PC-9 (cell line): ENCODE measurements around the gene WDR37. TPM values are rescaled to one million over a fixed set of nuclear protein-coding genes. Genes with fewer than 3 reads are reported as not detected.

Experiments
- BruUV-seq: library from RNA; stranded (reverse); fragments of 400-500 nt; replicated peaks from 2 replicates; lab custom pipeline; 2021; lab: Mats Ljungman, UMichigan
- CTCF ChIA-PET: fragments of 300-600 bp; sonication (Branson Sonifier 250); formaldehyde crosslinking; loops from one replicate; lab custom pipeline; 2022; ENCODE audit warnings: antibody characterized with exemption; lab: Charles Lee
- POLR2A ChIA-PET: fragments of 300-600 bp; sonication (Branson Sonifier 250); formaldehyde crosslinking; loops from one replicate; lab custom pipeline; 2022; ENCODE audit warnings: antibody characterized with exemption; ENCODE audit not compliant: unreplicated experiment; lab: Charles Lee
- DNase-seq, 2 experiments: peaks; one replicate each; pipeline versions ENCODE4 v3.0.0 to v3.0.0-alpha.2; 2015 to 2022; ENCODE audit warnings: mixed read lengths in 1 of 2
- H2AFZ ChIP-seq: fragments of 200-600 bp; sonication (generic); 2 replicates; pipeline ENCODE4 v1.8.1; 2017; ENCODE audit warnings: antibody characterized with exemption
- H3F3A ChIP-seq: fragments of 200-600 bp; sonication (generic); 2 replicates; pipeline ENCODE4 v1.8.1; 2017; ENCODE audit warnings: antibody characterized with exemption, mild to moderate bottlenecking, low read depth; ENCODE audit not compliant: insufficient read depth
- H3K27ac ChIP-seq: fragments of 200-600 bp; sonication (generic); 2 replicates; pipeline ENCODE4 v1.6.1; 2016; ENCODE audit warnings: mixed run types
- H3K27me3 ChIP-seq: fragments of 200-600 bp; sonication (generic); 2 replicates; pipeline ENCODE4 v1.6.1; 2016; ENCODE audit warnings: low read depth, mixed run types; ENCODE audit not compliant: insufficient read depth
- H3K36me3 ChIP-seq: fragments of 200-600 bp; sonication (generic); 2 replicates; pipeline ENCODE4 v1.6.1; 2016; ENCODE audit warnings: low read depth, mixed run types
- H3K4me1 ChIP-seq: fragments of 200-600 bp; sonication (generic); replicated peaks from 2 replicates; pipeline ENCODE4 v1.6.1; 2016; ENCODE audit warnings: mixed run types; ENCODE audit not compliant: insufficient read depth
- H3K4me2 ChIP-seq: fragments of 200-600 bp; sonication (generic); 2 replicates; pipeline ENCODE4 v1.6.1; 2017; ENCODE audit warnings: mixed run types
- H3K4me3 ChIP-seq: fragments of 200-600 bp; sonication (generic); 2 replicates; pipeline ENCODE4 v1.6.1; 2016; ENCODE audit warnings: mixed run types
- H3K79me2 ChIP-seq: fragments of 200-600 bp; sonication (generic); 2 replicates; pipeline ENCODE4 v1.6.1; 2017; ENCODE audit warnings: low read depth, mixed run types
- H3K9me2 ChIP-seq: fragments of 200-600 bp; sonication (generic); 2 replicates; pipeline ENCODE4 v1.8.1; 2017; ENCODE audit warnings: mild to moderate bottlenecking; ENCODE audit not compliant: insufficient read depth
- H3K9me3 ChIP-seq: fragments of 200-600 bp; sonication (generic); 2 replicates; pipeline ENCODE4 v1.8.1; 2016; ENCODE audit warnings: low read depth; ENCODE audit not compliant: insufficient read depth
- H4K20me1 ChIP-seq: fragments of 200-600 bp; sonication (generic); 2 replicates; pipeline ENCODE4 v1.8.1; 2017; ENCODE audit not compliant: insufficient read depth
- EZH2 ChIP-seq: fragments of 200-600 bp; sonication (generic); IDR thresholded peaks from 2 replicates; pipeline ENCODE4 v1.8.0; 2017; ENCODE audit warnings: antibody characterized with exemption, low read depth
- intact Hi-C: fragments of 100-400 bp; cut with micrococcal nuclease; formaldehyde crosslinking; loops from one replicate; pipeline ENCODE4 v1.10.0; 2022; ENCODE audit not compliant: unreplicated experiment
- total RNA-seq: library from RNA; stranded (reverse); gene quantifications from 2 replicates; pipeline ENCODE4 v1.2.3, GENCODE V29; 2021
- TF ChIP-seq, protein P1 (sequence below): fragments of 200-600 bp; sonication (generic); conservative IDR thresholded peaks from 2 replicates; pipeline ENCODE4 v1.6.1; 2017; ENCODE audit warnings: mixed run types, antibody characterized with exemption, mild to moderate bottlenecking, moderate library complexity

The WDR37 gene
- total RNA-seq, 1 experiment from 2014 or later: 12.3 TPM

- no peak overlapping the region for H3K27ac ChIP-seq
- no peak overlapping the region for H3K4me3 ChIP-seq
- H4K20me1 ChIP-seq: no peaks in the 10 kb centered on the region
- H2AFZ ChIP-seq: no peak overlapping the region
- no peak for DNase-seq
- intact Hi-C loops: no loop called here
- BruUV-seq: no TSS peak
- ChIA-PET CTCF (no interaction called here), POLR2A (no interaction called here)
- no peaks in the 10 kb centered on the region for H3K9me3 ChIP-seq
- no peak for TF ChIP-seq EZH2
- TF ChIP-seq, protein P1, sequence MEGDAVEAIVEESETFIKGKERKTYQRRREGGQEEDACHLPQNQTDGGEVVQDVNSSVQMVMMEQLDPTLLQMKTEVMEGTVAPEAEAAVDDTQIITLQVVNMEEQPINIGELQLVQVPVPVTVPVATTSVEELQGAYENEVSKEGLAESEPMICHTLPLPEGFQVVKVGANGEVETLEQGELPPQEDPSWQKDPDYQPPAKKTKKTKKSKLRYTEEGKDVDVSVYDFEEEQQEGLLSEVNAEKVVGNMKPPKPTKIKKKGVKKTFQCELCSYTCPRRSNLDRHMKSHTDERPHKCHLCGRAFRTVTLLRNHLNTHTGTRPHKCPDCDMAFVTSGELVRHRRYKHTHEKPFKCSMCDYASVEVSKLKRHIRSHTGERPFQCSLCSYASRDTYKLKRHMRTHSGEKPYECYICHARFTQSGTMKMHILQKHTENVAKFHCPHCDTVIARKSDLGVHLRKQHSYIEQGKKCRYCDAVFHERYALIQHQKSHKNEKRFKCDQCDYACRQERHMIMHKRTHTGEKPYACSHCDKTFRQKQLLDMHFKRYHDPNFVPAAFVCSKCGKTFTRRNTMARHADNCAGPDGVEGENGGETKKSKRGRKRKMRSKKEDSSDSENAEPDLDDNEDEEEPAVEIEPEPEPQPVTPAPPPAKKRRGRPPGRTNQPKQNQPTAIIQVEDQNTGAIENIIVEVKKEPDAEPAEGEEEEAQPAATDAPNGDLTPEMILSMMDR: no peak
- no peaks in the 10 kb centered on the region for H3K9me2 ChIP-seq
- H3K36me3 ChIP-seq: no peaks in the 10 kb centered on the region
- H3K4me1 ChIP-seq: no peaks in the 10 kb centered on the region
- no peaks in the 10 kb centered on the region for H3F3A ChIP-seq
- no peaks in the 10 kb centered on the region for H3K79me2 ChIP-seq
- H3K4me2 ChIP-seq: no peak overlapping the region
- H3K27me3 ChIP-seq: peaks cover 98% of the 10 kb centered on the region
Measured at GRCh38 chr10:1174022-1174421, 117.8 kb downstream of the WDR37 start.

DNA sequence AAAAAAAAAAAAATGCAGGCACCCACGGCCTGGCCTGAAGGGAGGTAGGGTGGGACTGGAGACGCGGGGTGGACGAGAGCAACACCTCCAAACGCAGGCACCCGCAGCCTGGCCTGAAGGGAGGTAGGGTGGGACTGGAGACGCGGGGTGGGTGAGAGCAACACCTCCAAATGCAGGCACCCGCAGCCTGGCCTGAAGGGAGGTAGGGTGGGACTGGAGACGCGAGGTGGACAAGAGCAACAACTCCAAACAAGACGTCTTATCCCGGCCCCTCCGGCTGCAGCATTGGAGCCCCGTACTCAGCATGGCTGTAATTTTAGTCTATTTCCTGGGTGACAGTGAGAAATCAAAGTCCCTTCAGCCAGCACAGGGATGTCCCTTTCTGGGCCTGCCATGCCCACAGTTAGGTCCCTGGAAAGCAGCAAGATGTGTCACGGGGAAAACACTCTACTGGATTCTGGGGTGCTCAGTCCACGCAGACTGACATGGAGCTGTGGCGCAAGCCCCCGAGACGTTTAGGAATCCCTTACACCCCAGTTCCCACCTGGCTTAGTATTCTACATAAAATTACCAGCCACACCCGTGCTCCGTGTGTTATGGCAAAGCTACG, 119.9 kb downstream of the WDR37 start:
- no peaks in the 10 kb centered on the region for H3F3A ChIP-seq
- TF ChIP-seq, protein P1: no peak
- no peak for TF ChIP-seq EZH2
- H3K9me3 ChIP-seq: no peaks in the 10 kb centered on the region
- H4K20me1 ChIP-seq: no peaks in the 10 kb centered on the region
- intact Hi-C loops: no loop called here
- no peaks in the 10 kb centered on the region for H3K4me1 ChIP-seq
- no peak overlapping the region for H3K4me3 ChIP-seq
- H3K27me3 ChIP-seq: peaks cover 94% of the 10 kb centered on the region
- H3K27ac ChIP-seq: no peak overlapping the region
- H3K4me2 ChIP-seq: no peak overlapping the region
- H2AFZ ChIP-seq: no peak overlapping the region
- no TSS peak for BruUV-seq
- POLR2A ChIA-PET: no interaction called here
- CTCF ChIA-PET: no interaction called here
- no peak for DNase-seq
- H3K9me2 ChIP-seq: no peaks in the 10 kb centered on the region
- no peaks in the 10 kb centered on the region for H3K36me3 ChIP-seq
- H3K79me2 ChIP-seq: no peaks in the 10 kb centered on the region

- intact Hi-C loops: no loop called here
- H4K20me1 ChIP-seq: no peaks in the 10 kb centered on the region
- DNase-seq: no peak
- H3K9me3 ChIP-seq: no peaks in the 10 kb centered on the region
- ChIA-PET CTCF (no interaction called here), POLR2A (no interaction called here)
- BruUV-seq: no TSS peak
- H3K36me3 ChIP-seq: no peaks in the 10 kb centered on the region
- H3K27ac ChIP-seq: no peak overlapping the region
- no peaks in the 10 kb centered on the region for H3K79me2 ChIP-seq
- H3K4me1 ChIP-seq: no peaks in the 10 kb centered on the region
- no peak overlapping the region for H3K4me2 ChIP-seq
- peaks cover 92% of the 10 kb centered on the region for H3K27me3 ChIP-seq
- H3F3A ChIP-seq: no peaks in the 10 kb centered on the region
- no peak overlapping the region for H3K4me3 ChIP-seq
- no peak overlapping the region for H2AFZ ChIP-seq
- TF ChIP-seq, protein P1: no peak
- no peak for TF ChIP-seq EZH2
- no peaks in the 10 kb centered on the region for H3K9me2 ChIP-seq
Measured at GRCh38 chr10:1177936-1178335, 121.8 kb downstream of the WDR37 start.
